HL-60 (cell line): ENCODE data around the gene PSMA5.

ENCODE experiments used
- DNase-seq, 2 experiments: peaks; one replicate each; pipeline ENCODE4 v3.0.0-alpha.2; 2010 to 2020; ENCODE audit warnings: low read depth in 1 of 2, low spot score in 1 of 2
- H3K27ac ChIP-seq: fragments of 250-450 bp; sonication (Bioruptor Pico); replicated peaks from 2 replicates; pipeline ENCODE4 v1.5.1; 2020; ENCODE audit warnings: mild to moderate bottlenecking, moderate library complexity
- H3K27me3 ChIP-seq: fragments of 250-450 bp; sonication (Bioruptor Pico); 2 replicates; pipeline ENCODE4 v1.5.1; 2021; ENCODE audit warnings: mild to moderate bottlenecking, moderate library complexity; ENCODE audit not compliant: insufficient read depth, poor library complexity, severe bottlenecking
- H3K4me3 ChIP-seq: replicated peaks from 2 replicates; pipeline ENCODE4 v1.5.1; 2011; ENCODE audit warnings: mild to moderate bottlenecking, control low read depth, low read length; ENCODE audit not compliant: insufficient read depth
- GABPA ChIP-seq: IDR thresholded peaks from 2 replicates; pipeline ENCODE4 v1.6.1; 2012; ENCODE audit warnings: low read depth
- POLR2AphosphoS5 ChIP-seq: IDR thresholded peaks from 2 replicates; pipeline ENCODE4 v1.6.1; 2012; ENCODE audit warnings: low read depth
- SPI1 ChIP-seq: IDR thresholded peaks from 2 replicates; pipeline ENCODE4 v1.6.1; 2012; ENCODE audit warnings: low read depth, mild to moderate bottlenecking, borderline replicate concordance
- TF ChIP-seq, protein P1 (sequence below): IDR thresholded peaks from 2 replicates; pipeline ENCODE4 v1.6.1; 2012; ENCODE audit warnings: low read depth; ENCODE audit not compliant: insufficient replicate concordance
- TF ChIP-seq, protein P2 (sequence below): IDR thresholded peaks from one replicate; pipeline ENCODE4 v1.5.1; 2011; ENCODE audit warnings: low read length, control low read depth, inconsistent platforms; ENCODE audit not compliant: insufficient read depth

Gene PSMA5

DNA sequence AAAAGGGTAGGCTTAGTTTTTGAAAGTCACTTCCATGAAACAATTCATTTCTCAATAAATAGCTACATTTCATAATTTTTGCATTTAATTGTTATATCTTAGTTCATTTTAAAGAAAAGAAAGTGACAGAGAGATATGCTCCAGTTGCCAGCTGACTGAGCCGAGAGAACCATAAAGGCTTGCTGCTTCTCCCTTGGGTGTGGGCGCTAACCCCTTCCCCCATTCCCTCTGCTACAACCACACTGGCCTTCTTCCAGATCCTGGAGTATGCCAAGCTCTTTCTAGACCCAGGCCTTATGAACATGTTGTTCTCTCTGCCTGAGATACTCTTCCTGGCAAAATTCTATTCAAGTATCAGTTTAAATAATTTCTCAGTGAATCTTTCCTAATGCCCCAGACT is 40.8 kb downstream of the PSMA5 start:
- Histone ChIP-seq H3K4me3 (no peak overlapping the region), H3K27ac (no peak overlapping the region), H3K27me3 (peaks cover 3% of the 10 kb centered on the region)
- DNase-seq = no peak
- TF ChIP-seq SPI1 (no peak), GABPA (no peak), POLR2AphosphoS5 (no peak)
- TF ChIP-seq, protein P1, sequence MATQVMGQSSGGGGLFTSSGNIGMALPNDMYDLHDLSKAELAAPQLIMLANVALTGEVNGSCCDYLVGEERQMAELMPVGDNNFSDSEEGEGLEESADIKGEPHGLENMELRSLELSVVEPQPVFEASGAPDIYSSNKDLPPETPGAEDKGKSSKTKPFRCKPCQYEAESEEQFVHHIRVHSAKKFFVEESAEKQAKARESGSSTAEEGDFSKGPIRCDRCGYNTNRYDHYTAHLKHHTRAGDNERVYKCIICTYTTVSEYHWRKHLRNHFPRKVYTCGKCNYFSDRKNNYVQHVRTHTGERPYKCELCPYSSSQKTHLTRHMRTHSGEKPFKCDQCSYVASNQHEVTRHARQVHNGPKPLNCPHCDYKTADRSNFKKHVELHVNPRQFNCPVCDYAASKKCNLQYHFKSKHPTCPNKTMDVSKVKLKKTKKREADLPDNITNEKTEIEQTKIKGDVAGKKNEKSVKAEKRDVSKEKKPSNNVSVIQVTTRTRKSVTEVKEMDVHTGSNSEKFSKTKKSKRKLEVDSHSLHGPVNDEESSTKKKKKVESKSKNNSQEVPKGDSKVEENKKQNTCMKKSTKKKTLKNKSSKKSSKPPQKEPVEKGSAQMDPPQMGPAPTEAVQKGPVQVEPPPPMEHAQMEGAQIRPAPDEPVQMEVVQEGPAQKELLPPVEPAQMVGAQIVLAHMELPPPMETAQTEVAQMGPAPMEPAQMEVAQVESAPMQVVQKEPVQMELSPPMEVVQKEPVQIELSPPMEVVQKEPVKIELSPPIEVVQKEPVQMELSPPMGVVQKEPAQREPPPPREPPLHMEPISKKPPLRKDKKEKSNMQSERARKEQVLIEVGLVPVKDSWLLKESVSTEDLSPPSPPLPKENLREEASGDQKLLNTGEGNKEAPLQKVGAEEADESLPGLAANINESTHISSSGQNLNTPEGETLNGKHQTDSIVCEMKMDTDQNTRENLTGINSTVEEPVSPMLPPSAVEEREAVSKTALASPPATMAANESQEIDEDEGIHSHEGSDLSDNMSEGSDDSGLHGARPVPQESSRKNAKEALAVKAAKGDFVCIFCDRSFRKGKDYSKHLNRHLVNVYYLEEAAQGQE = no peak
- TF ChIP-seq, protein P2, sequence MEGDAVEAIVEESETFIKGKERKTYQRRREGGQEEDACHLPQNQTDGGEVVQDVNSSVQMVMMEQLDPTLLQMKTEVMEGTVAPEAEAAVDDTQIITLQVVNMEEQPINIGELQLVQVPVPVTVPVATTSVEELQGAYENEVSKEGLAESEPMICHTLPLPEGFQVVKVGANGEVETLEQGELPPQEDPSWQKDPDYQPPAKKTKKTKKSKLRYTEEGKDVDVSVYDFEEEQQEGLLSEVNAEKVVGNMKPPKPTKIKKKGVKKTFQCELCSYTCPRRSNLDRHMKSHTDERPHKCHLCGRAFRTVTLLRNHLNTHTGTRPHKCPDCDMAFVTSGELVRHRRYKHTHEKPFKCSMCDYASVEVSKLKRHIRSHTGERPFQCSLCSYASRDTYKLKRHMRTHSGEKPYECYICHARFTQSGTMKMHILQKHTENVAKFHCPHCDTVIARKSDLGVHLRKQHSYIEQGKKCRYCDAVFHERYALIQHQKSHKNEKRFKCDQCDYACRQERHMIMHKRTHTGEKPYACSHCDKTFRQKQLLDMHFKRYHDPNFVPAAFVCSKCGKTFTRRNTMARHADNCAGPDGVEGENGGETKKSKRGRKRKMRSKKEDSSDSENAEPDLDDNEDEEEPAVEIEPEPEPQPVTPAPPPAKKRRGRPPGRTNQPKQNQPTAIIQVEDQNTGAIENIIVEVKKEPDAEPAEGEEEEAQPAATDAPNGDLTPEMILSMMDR = no peak

DNA sequence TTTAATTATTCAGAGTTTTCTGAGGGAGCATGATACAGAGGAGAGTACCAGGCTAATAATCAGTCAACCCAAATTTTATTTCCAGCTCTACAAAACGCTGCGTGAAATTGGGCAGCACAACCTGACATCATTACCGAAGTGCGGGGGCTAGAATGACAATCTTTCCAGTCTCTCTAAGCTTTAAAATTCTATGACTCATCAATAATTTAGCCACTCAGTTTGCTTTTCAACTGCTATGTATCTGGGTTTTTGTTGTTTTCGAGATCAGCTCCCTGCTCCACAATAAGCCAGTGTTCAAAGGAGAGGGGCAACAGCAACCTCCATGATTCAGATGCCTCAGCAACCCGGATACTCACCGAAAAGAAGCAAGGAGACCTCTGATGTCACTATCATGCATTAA is 42.4 kb downstream of the PSMA5 start:
- DNase-seq = no peak
- Histone ChIP-seq H3K27me3 (peaks cover 3% of the 10 kb centered on the region), H3K27ac (no peak overlapping the region), H3K4me3 (no peak overlapping the region)
- no peak for TF ChIP-seq SPI1
- no peak for TF ChIP-seq POLR2AphosphoS5
- TF ChIP-seq, protein P1 = no peak
- TF ChIP-seq, protein P2 = no peak
- no peak for TF ChIP-seq GABPA

GRCh38 chr1:109383087-109383779 is 43.0 kb downstream of the PSMA5 start:
- TF ChIP-seq, protein P2 = no peak
- TF ChIP-seq GABPA (no peak), POLR2AphosphoS5 (no peak), SPI1 (no peak)
- TF ChIP-seq, protein P1 = no peak
- no peak for DNase-seq
- Histone ChIP-seq H3K4me3 (no peak overlapping the region), H3K27me3 (no peaks in the 10 kb centered on the region), H3K27ac (no peak overlapping the region)
